DOHH2 (cell line): ENCODE data around the gene CARD11.

Experiments used
- CTCF ChIP-seq: fragments of 200-600 bp; sonication (generic); IDR thresholded peaks from one replicate; pipeline ENCODE4 v1.5.1; 2014; ENCODE audit warnings: antibody characterized with exemption, mild to moderate bottlenecking, low read depth, low read length; ENCODE audit not compliant: poor library complexity, severe bottlenecking
- EZH2phosphoT487 ChIP-seq: fragments of 200-600 bp; sonication (generic); IDR thresholded peaks from 2 replicates; pipeline ENCODE4 v1.6.1; 2017; ENCODE audit warnings: borderline replicate concordance, mild to moderate bottlenecking, antibody characterized with exemption, low read length, moderate library complexity, mixed read lengths

- TF ChIP-seq CTCF (no peak), EZH2phosphoT487 (no peak)
These were observed 19.5 kb upstream of the CARD11 start for GRCh38 chr7:3063016-3063753.
